Stomach (tissue), 4 donors: Measurements from ENCODE around the gene MT2A.
A peak's percentile ranks its signal among the peaks of the same experiment; 100 is the strongest.

Experiments used
- EP300 ChIP-seq: sonication (generic); formaldehyde crosslinking; IDR thresholded peaks from one replicate; pipeline ENCODE4 v1.6.1; 2017; ENCODE audit warnings: antibody characterized with exemption
- POLR2A ChIP-seq, 4 donors: fragments of 450-650 bp; IDR thresholded peaks; one replicate each; pipeline ENCODE4 v1.6.1; 2016; ENCODE audit warnings: antibody characterized with exemption in 4 of 4, control low read depth in 2 of 4, mild to moderate bottlenecking in 1 of 4, moderate library complexity in 1 of 4
- POLR2AphosphoS5 ChIP-seq, 3 donors: sonication (generic); formaldehyde crosslinking; IDR thresholded peaks; one replicate each; pipeline ENCODE4 v1.6.1; 2016; ENCODE audit warnings: antibody characterized with exemption in 3 of 3
- TF ChIP-seq, protein P1 (sequence below), 7 experiments: fragments of 450-650 bp in 4 of 7; fragments of 200-600 bp in 3 of 7; sonication (generic) in 3 of 7; IDR thresholded peaks; one replicate each; pipeline ENCODE4 v1.5.1; 2016 to 2019; ENCODE audit warnings: antibody characterized with exemption in 7 of 7, control low read depth in 2 of 7, mild to moderate bottlenecking in 1 of 7

DNA sequence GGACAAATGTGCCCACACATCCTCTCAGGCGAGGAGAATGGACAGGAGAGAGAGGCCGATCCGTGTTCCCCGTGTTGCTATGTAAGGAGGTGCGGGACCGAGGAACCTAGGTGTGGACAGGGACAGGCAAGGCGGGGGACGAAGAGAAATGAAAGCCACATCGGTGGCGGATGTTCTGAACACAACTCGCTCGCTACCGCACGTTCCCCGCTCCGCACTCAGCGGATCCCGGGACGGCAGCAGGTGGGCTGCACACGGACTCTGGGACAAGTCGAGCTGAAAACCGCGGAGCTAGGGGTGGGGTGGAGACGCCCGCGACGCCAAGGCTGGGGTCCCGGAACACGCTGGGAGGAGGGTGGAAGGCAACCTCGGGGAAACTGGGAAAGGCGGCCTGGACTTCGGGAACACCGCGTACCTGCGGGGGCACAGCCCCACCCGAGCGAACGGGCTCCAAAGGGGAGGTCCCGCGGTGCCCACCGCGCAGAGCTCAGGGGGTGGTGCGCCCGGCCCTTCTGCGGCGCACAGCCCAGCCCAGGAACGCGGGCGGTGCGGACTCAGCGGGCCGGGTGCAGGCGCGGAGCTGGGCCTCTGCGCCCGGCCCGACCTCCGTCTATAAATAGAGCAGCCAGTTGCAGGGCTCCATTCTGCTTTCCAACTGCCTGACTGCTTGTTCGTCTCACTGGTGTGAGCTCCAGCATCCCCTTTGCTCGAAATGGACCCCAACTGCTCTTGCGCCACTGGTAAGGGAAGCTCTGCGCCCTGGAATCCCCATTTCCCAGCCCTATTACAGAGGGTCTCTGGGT is 17.0 kb downstream of the MT2A start, which contains the start of gene MT1E:
- TF ChIP-seq, protein P1, sequence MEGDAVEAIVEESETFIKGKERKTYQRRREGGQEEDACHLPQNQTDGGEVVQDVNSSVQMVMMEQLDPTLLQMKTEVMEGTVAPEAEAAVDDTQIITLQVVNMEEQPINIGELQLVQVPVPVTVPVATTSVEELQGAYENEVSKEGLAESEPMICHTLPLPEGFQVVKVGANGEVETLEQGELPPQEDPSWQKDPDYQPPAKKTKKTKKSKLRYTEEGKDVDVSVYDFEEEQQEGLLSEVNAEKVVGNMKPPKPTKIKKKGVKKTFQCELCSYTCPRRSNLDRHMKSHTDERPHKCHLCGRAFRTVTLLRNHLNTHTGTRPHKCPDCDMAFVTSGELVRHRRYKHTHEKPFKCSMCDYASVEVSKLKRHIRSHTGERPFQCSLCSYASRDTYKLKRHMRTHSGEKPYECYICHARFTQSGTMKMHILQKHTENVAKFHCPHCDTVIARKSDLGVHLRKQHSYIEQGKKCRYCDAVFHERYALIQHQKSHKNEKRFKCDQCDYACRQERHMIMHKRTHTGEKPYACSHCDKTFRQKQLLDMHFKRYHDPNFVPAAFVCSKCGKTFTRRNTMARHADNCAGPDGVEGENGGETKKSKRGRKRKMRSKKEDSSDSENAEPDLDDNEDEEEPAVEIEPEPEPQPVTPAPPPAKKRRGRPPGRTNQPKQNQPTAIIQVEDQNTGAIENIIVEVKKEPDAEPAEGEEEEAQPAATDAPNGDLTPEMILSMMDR (IDR thresholded peaks at IDR 0.05): no peak
- TF ChIP-seq POLR2A (IDR thresholded peaks at IDR 0.05) (peak in 2 of 4 donors; percentile 47 to 52), POLR2AphosphoS5 (IDR thresholded peaks at IDR 0.05) (peak; percentile 52 to 98 (median 97)), EP300 (no peak)
